B cell (primary cell): ENCODE results near the gene SMURF2. TPM values are rescaled to one million over a fixed set of nuclear protein-coding genes. Genes with fewer than 3 reads are reported as not detected.

Experiments used
- ATAC-seq: fragments of 200-7000 bp; cut with Tn5 transposase; one replicate; pipeline ENCODE4 v1.10.0; 2021; ENCODE audit warnings: low read depth, mild to moderate bottlenecking, moderate number of reproducible peaks, moderate library complexity
- CTCF ChIA-PET: fragments of 350-600 bp; sonication (Branson Sonifier 250); formaldehyde crosslinking; loops from one replicate; lab custom pipeline; 2021; ENCODE audit warnings: antibody characterized with exemption, inconsistent platforms; lab: Charles Lee
- POLR2A ChIA-PET: fragments of 350-600 bp; sonication (Branson Sonifier 250); formaldehyde crosslinking; loops from one replicate; lab custom pipeline; 2021; ENCODE audit warnings: antibody characterized with exemption; lab: Charles Lee
- DNase-seq: peaks from one replicate; pipeline ENCODE4 v3.0.0; 2013
- H2AFZ ChIP-seq: 2 replicates; pipeline ENCODE4 v1.6.1; 2012; ENCODE audit warnings: mild to moderate bottlenecking, low read depth, low read length; ENCODE audit not compliant: insufficient read depth, poor library complexity, severe bottlenecking
- H3K27ac ChIP-seq, 2 donors: 1 replicate in 1 of 2; 2 replicates in 1 of 2; pipeline ENCODE4 v1.5.1; 2012 to 2013; ENCODE audit warnings: low read length in 2 of 2, mild to moderate bottlenecking in 2 of 2, moderate library complexity in 1 of 2
- H3K27me3 ChIP-seq, 4 experiments: fragments of 200-600 bp in 1 of 4; sonication (generic) in 1 of 4; replicated peaks in 1 of 4; 1 replicate in 2 of 4; 2 replicates in 2 of 4; pipeline versions ENCODE4 v1.6.1 to v1.7.0; 2013 to 2016; ENCODE audit warnings: low read length in 3 of 4, mild to moderate bottlenecking in 2 of 4, mixed read lengths in 1 of 4, moderate library complexity in 1 of 4; ENCODE audit not compliant: insufficient read depth in 4 of 4, control insufficient read depth in 3 of 4; ENCODE audit errors: control extremely low read depth in 1 of 4
- H3K36me3 ChIP-seq, 2 experiments: replicated peaks in 1 of 2; 1 replicate in 1 of 2; 2 replicates in 1 of 2; pipeline versions ENCODE4 v1.6.1 to v1.7.1; 2013; ENCODE audit warnings: low read length in 1 of 2; ENCODE audit not compliant: insufficient read depth in 2 of 2, control insufficient read depth in 1 of 2; ENCODE audit errors: control extremely low read depth in 1 of 2, extremely low read depth in 1 of 2
- H3K4me1 ChIP-seq, 2 donors: fragments of 200-600 bp in 1 of 2; sonication (generic) in 1 of 2; 1 replicate in 1 of 2; 2 replicates in 1 of 2; pipeline versions ENCODE4 v1.5.1 to v1.6.1; 2013 to 2017; ENCODE audit warnings: low read length in 2 of 2; ENCODE audit not compliant: control insufficient read depth in 2 of 2, insufficient read depth in 2 of 2
- H3K4me2 ChIP-seq: replicated peaks from 2 replicates; pipeline ENCODE3; 2012; ENCODE audit warnings: mild to moderate bottlenecking, low read depth, low read length; ENCODE audit not compliant: poor library complexity, severe bottlenecking
- H3K4me3 ChIP-seq, 5 experiments: fragments of 200-600 bp in 1 of 5; sonication (generic) in 1 of 5; 1 replicate in 3 of 5; 2 replicates in 2 of 5; pipeline versions ENCODE4 v1.5.1 to v1.7.0; 2011 to 2016; ENCODE audit warnings: low read length in 4 of 5, mild to moderate bottlenecking in 4 of 5, low read depth in 2 of 5, control low read depth in 1 of 5, moderate library complexity in 1 of 5; ENCODE audit not compliant: insufficient read depth in 1 of 5; ENCODE audit errors: control extremely low read depth in 1 of 5, extremely low read depth in 1 of 5
- H3K79me2 ChIP-seq: fragments of 200-600 bp; sonication (generic); one replicate; pipeline ENCODE4 v1.6.0; 2016; ENCODE audit warnings: low read length; ENCODE audit not compliant: control insufficient read depth, insufficient read depth
- H3K9ac ChIP-seq: fragments of 200-600 bp; sonication (generic); 2 replicates; pipeline ENCODE4 v1.6.1; 2017; ENCODE audit warnings: mild to moderate bottlenecking, low read length, moderate library complexity
- H3K9me3 ChIP-seq, 3 donors: one replicate each; pipeline versions ENCODE4 v1.6.1 to v1.7.1; 2013; ENCODE audit warnings: low read length in 2 of 3; ENCODE audit not compliant: control insufficient read depth in 2 of 3, insufficient read depth in 1 of 3; ENCODE audit errors: control extremely low read depth in 1 of 3
- H4K20me1 ChIP-seq: 2 replicates; pipeline ENCODE4 v1.6.0; 2012; ENCODE audit warnings: mild to moderate bottlenecking, low read length; ENCODE audit not compliant: insufficient read depth, control insufficient read depth, poor library complexity, severe bottlenecking
- H3K27ac Mint-ChIP-seq: one replicate; pipeline ENCODE4 v1.8.0; 2021; ENCODE audit warnings: mixed read lengths
- H3K27me3 Mint-ChIP-seq: one replicate; pipeline ENCODE4 v1.8.0; 2021; ENCODE audit warnings: mixed read lengths
- H3K4me1 Mint-ChIP-seq: one replicate; pipeline ENCODE4 v1.8.0; 2021; ENCODE audit warnings: mixed read lengths
- H3K4me3 Mint-ChIP-seq: one replicate; pipeline ENCODE4 v1.8.0; 2021; ENCODE audit warnings: mixed read lengths
- H3K9me3 Mint-ChIP-seq: one replicate; pipeline ENCODE4 v1.8.0; 2022; ENCODE audit warnings: mixed read lengths; ENCODE audit not compliant: insufficient read depth
- EZH2 ChIP-seq: IDR thresholded peaks from 2 replicates; pipeline ENCODE4 v1.6.1; 2012; ENCODE audit warnings: borderline replicate concordance, low read depth, mild to moderate bottlenecking, moderate library complexity, low read length; ENCODE audit not compliant: insufficient read depth, poor library complexity, severe bottlenecking
- WGBS: methylation state at CpG from one replicate; pipeline ENCODE4 v1.1.5; 2013; ENCODE audit warnings: missing lambda C conversion rate; ENCODE audit not compliant: insufficient coverage; 5-methylcytosine and 5-hydroxymethylcytosine counted together
- intact Hi-C: fragments of 100-400 bp; cut with micrococcal nuclease; formaldehyde crosslinking; loops from one replicate; pipeline ENCODE4 v1.10.0; 2022
- polyA plus RNA-seq: library from polyadenylated mRNA; depleted of rRNA; stranded (reverse); fragments of >200 nt; gene quantifications from 2 replicates; pipeline ENCODE4 v1.2.3, GENCODE V29; 2012
- total RNA-seq, 2 donors: library from RNA; stranded (reverse); fragments of 120-200 nt in 1 of 2; gene quantifications; 1 replicate in 1 of 2; 2 replicates in 1 of 2; pipeline versions ENCODE4 v1.2.3 to v1.2.4, GENCODE V29; 2013 to 2022
- TF ChIP-seq, protein P1 (sequence below): fragments of 200-600 bp; IDR thresholded peaks from one replicate; pipeline ENCODE4 v1.8.0; 2022; ENCODE audit warnings: antibody characterized with exemption, mild to moderate bottlenecking

Gene SMURF2
- total and polyA plus RNA-seq, 2 donors (not counting 1 experiment from before 2014, with no cell fraction given): 9.2 to 32.8 TPM

GRCh38 chr17:64625541-64625940 lies 36.6 kb downstream of the SMURF2 start:
- ChIA-PET POLR2A (no interaction called here), CTCF (no interaction called here)
- no peaks in the 10 kb centered on the region for H3K27me3 Mint-ChIP-seq
- no peak overlapping the region for H3K4me3 Mint-ChIP-seq
- no peak overlapping the region for H3K27ac Mint-ChIP-seq
- H3K27ac ChIP-seq: no peak overlapping the region
- H3K9me3 Mint-ChIP-seq: no peaks in the 10 kb centered on the region
- no peak overlapping the region for H3K9ac ChIP-seq
- intact Hi-C loops: no loop called here
- H3K4me2 ChIP-seq: no peak overlapping the region
- no peak for ATAC-seq
- no peaks in the 10 kb centered on the region for H3K36me3 ChIP-seq
- peaks cover 41% of the 10 kb centered on the region for H3K4me1 Mint-ChIP-seq
- H3K4me3 ChIP-seq: no peak overlapping the region
- H3K4me1 ChIP-seq: peaks cover 4 to 5% of the 10 kb centered on the region in 2 donors
- no peak for TF ChIP-seq EZH2
- TF ChIP-seq, protein P1, sequence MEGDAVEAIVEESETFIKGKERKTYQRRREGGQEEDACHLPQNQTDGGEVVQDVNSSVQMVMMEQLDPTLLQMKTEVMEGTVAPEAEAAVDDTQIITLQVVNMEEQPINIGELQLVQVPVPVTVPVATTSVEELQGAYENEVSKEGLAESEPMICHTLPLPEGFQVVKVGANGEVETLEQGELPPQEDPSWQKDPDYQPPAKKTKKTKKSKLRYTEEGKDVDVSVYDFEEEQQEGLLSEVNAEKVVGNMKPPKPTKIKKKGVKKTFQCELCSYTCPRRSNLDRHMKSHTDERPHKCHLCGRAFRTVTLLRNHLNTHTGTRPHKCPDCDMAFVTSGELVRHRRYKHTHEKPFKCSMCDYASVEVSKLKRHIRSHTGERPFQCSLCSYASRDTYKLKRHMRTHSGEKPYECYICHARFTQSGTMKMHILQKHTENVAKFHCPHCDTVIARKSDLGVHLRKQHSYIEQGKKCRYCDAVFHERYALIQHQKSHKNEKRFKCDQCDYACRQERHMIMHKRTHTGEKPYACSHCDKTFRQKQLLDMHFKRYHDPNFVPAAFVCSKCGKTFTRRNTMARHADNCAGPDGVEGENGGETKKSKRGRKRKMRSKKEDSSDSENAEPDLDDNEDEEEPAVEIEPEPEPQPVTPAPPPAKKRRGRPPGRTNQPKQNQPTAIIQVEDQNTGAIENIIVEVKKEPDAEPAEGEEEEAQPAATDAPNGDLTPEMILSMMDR: no peak
- H3K27me3 ChIP-seq: no peaks in the 10 kb centered on the region
- no peaks in the 10 kb centered on the region for H3K9me3 ChIP-seq
- DNase-seq: no peak
- peaks cover 78% of the 10 kb centered on the region for H3K79me2 ChIP-seq
- peaks cover 42% of the 10 kb centered on the region for H4K20me1 ChIP-seq
- H2AFZ ChIP-seq: no peak overlapping the region
- 100% methylated on average over 2 of the region's 4 CpGs for WGBS

DNA sequence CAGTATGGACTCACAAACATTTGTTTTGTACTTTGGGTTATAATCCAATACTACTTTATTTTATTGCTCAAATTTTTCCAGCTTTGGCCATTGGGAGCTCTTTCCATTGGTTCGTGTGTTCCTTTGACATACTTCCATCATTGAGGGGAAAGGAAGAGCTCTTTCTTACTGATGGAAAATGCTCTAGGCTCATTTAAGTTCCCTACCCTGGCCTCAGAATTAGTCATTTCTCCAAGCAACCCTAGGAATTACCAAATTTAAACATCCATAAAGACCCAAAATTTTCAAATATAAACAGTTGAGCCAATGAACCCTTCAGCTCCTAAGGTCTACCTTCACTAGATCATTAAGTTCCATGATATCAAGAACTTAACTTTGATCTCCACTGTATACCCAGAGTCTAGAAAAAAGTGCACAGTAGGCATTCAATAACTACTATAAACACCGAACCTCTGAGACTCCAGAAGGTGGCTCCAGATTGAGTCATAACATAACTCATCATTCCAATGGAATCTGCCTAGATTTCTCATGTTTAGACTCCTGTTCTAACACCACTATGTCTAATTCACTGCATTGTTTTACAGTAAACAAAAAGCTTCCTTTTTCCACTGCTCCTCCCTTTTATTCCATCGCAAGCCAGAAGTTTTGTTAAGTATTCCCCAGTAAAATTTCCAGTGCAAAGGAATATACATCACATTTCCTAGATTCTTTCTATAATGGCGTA lies 39.0 kb downstream of the SMURF2 start:
- H3K4me1 ChIP-seq: no peaks in the 10 kb centered on the region
- no peaks in the 10 kb centered on the region for H3K9me3 ChIP-seq
- peaks cover 25% of the 10 kb centered on the region for H3K4me1 Mint-ChIP-seq
- H3K27ac ChIP-seq: no peak overlapping the region
- ATAC-seq: no peak
- H3K9me3 Mint-ChIP-seq: no peaks in the 10 kb centered on the region
- H3K27ac Mint-ChIP-seq: no peak overlapping the region
- H3K4me3 ChIP-seq: no peak overlapping the region
- 100% methylated on average over 2 of the region's 4 CpGs for WGBS
- POLR2A ChIA-PET: no interaction called here
- H4K20me1 ChIP-seq: peaks cover 26% of the 10 kb centered on the region
- no peak for DNase-seq
- peaks cover 78% of the 10 kb centered on the region for H3K79me2 ChIP-seq
- no peak for TF ChIP-seq EZH2
- TF ChIP-seq, protein P1: no peak
- H3K9ac ChIP-seq: no peak overlapping the region
- H3K4me2 ChIP-seq: no peak overlapping the region
- no peak overlapping the region for H2AFZ ChIP-seq
- no peaks in the 10 kb centered on the region for H3K27me3 Mint-ChIP-seq
- no peaks in the 10 kb centered on the region for H3K27me3 ChIP-seq
- no peak overlapping the region for H3K4me3 Mint-ChIP-seq
- CTCF ChIA-PET: no interaction called here
- intact Hi-C loops: no loop called here
- H3K36me3 ChIP-seq: no peaks in the 10 kb centered on the region
